Stimulated activated CD4-positive, alpha-beta T cell treated with anti-CD3 and anti-CD28 coated beads, Interleukin-4, amount 100 ng/mL, for 4 hours (primary cell): ENCODE data around the gene SBNO1.
"Not testable (repeated sequence)": the region's sequence is repeated elsewhere in the genome, so short reads cannot be mapped to it uniquely, and the experiment has no call there.

Source experiments
- DNase-seq, 2 experiments: peaks; one replicate each; pipeline ENCODE4 v3.0.0-alpha.2; 2020

SBNO1 gene

DNA sequence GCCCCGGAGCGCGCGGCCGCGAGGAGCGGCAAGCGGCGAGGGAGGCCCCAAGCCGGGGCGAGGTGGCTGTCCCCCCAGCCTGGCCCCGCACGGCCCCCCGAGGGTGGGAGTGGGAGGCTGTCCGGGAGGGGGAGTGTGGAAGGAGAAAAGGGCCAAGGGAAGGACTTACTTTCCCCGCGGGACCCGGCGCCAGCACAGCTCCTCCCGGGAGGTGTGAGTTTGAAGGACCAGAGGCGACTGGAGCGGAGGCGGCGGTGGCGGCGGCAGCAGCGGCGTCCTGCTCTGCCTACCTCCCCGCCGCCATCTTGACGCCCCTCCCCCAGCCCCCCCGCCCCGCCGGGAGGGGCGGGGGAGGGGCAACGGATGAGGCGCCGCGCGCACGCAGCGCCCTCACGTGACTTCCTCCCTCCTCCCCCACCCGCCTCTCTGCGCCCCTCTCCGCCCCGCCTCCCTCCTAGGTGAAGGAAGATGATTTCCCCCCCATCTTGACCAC lies at the start of gene SBNO1:
TSS of gene SBNO1 (minus strand) at position 316 of the 493 bp plus-strand sequence. CDS start 14,406 bp downstream, outside the sequence.
- peak; percentile 87 to 88 for DNase-seq

DNA sequence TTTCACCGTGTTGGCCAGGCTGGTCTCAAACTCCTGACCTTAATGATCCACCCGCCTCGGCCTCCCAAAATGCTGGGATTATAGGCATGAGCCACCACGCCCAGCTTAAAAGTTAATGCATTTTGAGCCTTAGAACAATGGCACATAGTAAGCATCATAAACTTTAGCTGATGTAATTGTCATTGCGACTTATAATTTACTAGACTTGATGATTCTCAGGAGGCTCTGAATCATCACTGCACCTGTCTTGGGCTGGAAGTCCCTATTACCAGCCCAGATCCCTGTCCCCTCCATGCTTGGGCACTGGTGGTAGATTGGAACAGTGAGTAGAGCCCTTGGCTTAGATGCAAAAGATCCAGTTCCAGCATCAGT lies 45.4 kb upstream of the SBNO1 start:
- no peak for DNase-seq

DNA sequence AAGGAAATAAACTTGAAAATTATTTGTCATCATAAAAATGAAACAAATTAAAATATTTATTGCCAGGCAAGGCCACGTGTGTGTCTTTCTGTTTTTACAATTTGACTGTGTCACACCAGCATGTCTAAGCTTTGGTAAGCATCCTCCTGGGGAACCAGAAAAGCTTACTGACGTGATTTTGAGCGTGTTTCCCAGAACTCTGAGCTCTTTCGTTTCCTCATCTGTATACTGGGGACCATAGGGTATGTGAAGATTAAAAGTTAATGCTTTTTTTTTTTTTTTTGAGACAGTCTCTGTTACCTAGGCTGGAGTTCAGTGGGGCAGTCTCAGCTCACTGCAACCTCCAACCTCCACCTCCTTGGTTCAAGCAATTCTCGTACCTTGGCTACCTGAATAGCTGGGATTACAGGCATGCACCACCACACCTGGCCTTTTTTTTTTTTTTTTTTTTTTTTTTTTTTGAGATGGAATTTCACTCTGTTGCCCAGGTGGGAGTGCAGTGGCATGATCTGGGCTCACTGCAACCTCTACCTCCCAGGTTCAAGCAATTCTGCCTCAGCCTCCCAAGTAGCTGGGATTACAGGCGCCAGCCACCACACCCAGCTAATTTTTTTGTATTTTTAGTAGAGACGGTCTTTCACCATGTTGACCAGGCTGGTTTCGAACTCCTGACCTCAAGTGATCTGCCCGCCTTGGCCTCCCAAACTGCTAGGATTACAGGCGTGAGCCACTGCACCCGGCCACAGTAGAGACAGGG lies 44.8 kb upstream of the SBNO1 start:
- not testable (repeated sequence) for DNase-seq

DNA sequence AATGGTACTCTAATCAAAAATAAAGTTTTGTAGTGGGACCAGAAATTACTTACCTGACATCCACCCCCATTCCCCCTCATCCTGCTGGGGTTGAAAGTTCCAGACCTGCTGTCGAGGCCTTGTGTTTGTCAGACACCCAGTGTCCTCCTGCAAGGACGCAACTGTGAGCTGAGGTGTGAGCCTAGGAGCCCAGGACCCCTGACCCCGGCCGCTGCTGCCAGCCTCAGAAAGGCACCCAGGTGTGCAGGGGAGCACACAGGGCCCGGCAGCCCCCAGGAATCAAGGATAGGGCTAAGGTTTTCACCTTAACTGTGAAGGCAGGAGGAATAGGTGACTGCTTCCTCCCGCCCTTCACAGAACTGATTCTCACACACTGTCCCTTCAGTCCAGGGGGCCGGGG lies 44.0 kb upstream of the SBNO1 start:
- DNase-seq: not testable (repeated sequence)

DNA sequence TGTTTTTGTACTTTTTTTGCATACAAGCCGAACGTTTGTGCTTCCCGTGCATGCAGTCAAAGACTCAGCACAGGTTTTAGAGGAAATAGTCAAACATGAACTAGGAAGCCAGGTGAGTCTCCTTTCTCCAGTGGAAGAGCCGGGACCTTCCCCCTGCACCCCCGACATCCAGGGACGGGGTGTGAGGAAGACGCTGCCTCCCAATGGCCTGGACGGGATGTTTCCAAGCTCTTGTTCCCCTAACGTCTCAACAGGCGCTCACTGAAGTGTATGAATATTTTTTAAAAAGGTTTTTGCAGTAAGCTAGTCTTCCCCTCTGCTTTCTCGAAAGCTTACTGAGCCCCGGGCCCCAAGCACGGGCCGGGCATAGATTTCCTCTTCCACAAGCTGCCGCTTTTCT lies 43.3 kb upstream of the SBNO1 start:
- not testable (repeated sequence) for DNase-seq

DNA sequence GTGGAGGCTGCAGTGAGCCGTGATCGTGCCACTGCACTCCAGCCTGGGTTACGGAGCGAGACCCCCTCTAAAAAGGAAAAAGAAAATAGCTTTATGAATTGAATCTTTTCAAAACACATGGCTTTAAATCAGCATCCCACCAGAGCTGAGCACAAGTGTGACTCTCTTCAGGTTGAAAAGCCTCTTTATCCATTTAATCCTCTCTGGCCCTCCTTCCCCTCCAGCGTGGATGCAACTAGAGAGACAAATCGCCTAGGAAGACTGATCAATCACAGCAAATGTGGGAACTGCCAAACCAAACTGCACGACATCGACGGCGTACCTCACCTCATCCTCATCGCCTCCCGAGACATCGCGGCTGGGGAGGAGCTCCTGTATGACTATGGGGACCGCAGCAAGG lies 42.6 kb upstream of the SBNO1 start:
- not testable (repeated sequence) for DNase-seq

DNA sequence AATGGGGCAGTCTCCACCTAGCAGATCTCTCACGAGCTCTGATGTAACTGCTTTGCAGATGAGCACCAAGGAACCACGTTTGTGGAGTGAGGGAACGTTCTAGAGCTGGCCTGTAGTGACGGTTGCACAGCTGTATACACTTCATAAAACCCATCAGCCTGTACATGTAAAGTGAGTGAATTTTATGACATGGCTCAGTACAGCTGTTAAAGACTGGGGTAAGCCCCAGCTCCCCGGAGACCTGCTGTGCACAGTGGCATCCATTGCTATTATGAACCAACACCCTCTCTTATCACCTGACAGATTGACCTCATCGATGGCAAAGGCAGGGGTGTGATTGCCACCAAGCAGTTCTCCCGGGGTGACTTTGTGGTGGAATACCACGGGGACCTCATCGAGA lies 39.9 kb upstream of the SBNO1 start:
- no peak for DNase-seq

DNA sequence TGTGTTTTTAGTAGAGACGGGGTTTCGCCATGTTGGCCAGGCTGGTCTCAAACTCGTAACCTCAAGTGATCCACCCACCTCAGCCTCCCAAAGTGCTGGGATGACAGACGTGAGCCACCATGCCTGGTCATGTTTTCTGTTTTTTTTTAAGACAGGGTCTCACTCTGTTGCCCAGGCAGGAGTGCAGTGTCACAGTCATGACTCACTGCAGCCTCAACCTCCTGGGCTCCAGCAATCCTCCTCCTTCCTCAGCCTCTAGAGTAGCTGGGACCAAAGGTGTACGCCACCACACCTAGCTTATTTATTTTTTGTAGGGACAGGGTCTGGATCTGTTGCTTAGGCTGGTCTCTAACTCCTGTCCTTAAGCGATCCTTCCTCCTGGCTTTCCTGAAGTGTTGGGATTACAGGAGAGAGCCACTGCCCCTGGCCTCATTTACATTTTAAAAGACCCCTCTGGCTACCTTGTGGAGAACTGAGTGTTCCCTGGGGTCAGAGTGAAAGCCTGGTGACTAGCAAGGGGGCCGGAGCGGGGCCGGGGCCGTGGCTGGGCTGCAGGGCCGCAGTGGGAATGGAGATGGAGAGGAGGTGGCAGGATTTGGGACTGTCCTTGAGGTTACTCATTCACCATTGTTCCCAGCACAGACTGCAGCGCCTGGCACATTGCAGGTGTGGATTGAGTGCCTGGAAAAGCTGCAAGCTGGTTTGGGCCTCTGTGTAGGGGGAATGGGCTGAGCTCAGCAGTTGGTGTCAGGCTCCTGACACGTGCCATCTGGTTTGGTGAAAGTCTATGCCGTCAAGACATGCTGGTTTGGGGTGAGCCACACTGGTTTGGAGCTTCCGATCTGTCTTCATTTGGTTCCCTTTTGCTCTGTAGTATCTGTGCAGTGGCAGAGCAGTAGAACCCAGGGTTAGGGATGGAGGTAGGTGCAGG lies 37.4 kb upstream of the SBNO1 start:
- DNase-seq: no peak

DNA sequence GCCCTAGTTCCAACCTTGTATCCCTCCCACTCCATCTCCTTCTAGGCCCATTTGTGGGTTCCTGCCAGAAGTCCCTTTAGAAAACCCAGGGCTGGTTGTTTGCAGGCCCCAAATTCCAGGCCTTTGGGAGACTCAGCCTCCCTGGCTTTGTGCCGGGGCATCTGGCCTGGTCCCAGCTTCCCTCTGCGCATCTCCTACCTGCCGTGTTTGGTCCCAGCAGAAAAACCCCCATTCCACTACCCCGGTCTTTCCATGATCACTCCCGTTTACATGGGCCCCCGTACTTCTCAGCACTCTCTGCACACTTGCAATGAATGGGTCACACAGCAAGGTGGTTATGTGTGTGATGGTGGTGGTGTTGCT lies 34.6 kb upstream of the SBNO1 start:
- no peak for DNase-seq

DNA sequence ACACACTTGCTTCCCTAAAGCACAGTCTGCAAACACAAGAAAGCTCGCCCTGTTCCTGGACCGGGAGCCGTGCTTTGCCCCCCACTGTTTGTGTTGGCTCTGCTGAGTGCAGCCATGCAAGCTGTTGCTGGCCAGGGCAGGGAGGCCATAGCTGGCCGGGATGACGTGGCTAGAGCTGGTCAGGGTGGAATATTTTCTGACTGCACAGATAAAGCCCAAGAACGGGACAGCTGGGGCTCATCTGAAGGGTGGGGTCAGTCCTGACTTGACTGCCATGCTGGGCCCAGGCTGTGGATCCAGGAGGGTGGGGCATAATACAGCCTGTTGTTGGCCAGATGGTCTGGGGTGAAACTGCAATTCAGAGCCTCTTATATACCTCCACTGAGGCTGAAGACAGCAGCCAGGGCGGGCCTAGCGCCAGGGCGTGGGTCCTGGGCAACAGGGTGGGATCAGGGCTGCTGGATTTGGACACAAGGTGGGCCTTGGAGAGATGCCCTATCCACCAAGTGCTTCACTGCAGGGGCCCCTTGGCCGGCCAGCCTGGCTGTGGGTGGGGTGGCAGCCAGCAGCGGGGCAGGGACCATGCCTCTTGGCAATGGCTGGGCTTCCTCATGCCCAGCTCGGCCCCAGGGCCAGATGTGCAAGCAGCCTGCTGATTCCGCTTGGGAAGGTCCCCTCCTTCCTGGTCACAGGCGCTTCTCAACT lies 34.1 kb upstream of the SBNO1 start:
- DNase-seq: no peak

DNA sequence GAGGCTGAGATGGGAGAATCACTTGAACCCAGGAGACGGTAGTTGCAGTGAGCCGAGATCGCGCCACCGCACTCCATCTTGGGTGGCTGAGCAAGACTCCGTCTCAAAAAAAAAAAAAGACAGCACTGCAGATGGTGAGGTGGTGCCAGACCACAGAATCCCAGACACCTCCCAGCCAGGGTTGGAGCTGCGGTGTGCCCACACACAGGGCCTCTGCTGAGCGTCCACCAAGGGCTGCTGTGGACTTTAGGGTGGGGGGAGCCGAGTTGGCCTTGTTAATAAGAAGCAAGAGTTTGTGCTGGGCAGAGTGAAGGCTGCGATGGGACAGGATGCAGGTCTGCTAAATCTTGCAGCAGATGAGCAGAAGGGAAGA lies 33.5 kb upstream of the SBNO1 start:
- DNase-seq: no peak

DNA sequence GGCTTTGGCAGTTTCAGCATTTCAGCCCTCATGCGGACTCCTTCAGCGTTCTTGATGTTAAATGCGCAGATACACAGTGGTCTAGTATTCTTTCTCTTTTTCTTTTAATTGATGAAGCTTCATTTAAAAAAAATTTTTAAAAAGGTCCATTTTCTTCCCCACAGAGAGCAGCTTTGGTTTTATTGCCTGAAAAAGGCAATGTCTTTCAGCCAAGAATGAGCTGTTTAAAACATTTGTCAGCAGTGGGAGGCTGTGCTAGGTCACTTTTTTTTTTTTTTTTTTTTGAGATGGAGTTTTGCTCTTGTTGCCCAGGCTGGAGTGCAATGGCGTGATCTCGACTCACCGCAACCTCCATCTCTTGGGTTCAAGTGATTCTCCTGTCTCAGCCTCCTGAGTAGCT lies 32.8 kb upstream of the SBNO1 start:
- DNase-seq: no peak

DNA sequence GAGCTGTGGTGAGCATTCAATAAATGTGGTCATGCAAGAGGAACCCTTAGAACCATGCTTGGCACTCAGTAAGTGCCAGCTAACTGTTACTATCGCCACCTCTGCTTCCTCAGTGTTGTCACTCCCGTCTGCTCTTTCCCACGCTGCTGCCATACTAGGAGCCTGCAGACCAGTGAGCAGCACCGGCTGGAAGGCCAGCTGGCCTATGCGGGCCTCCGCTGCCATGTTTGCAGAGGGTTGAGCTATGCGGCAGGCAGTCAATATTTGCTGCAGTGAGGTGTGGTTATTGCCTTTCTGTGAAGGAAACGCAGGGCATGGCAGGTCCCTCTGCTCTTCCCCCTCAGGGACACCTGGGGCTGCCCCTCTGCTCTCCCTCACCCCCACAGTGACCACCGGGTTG lies 32.3 kb upstream of the SBNO1 start:
- DNase-seq: no peak

DNA sequence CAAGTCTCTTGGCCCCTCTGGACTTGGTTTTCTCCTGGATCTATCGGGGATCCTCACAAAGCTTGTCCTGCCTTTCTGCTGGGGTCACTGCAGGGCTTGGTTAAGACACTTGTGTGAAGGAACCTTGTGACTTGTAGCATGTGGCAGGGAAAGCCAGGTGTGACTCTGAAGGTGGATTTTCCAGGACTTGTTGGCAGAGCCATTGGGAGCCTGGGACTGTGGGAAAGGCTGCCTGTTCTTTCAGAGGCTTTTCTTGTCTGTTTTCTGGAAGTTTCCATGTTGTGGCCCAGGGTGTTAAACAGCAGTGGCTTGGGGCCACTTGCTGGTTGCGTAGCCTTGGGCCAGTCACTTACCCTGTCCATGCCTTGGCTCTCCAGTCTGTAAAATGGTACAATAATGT lies 31.9 kb upstream of the SBNO1 start:
- DNase-seq: no peak

DNA sequence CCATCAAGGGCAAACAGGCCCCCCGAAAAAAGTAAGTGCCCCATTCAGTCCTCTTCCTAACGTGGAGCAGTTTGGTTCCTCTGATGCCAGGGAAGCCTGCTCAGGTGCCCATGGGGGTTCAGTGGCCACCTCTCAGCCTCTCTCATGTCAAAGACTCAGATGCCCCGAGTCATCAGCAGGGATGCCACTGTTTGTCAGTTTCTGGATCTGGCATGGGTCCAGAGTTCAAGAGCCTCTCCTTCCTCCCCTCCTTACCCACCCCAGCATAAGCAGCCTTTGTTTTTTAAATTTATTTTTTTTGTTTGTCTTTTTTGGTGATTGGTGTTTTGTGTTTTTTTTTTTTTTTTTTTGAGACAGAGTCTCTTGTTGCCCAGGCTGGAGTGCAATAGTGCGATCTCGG lies 30.6 kb upstream of the SBNO1 start:
- DNase-seq: no peak

DNA sequence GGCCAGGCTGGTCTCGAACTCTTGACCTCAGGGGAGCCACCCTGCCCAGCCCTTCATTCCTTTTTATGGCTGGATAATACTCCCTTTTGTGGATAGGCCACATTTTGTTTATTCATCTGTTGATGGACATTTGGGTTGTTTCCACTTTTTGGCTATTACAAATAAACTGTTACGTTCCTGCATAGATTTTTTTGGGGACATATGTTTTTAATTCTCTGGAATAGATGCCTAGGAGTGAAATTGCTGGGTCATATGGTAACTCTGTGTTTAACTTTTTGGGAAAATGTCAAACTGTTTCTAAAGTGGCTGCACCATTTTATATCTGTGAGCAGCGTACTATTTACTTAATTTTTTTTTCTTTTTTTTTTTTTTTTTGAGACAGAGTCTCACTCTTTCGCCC lies 29.1 kb upstream of the SBNO1 start:
- no peak for DNase-seq

DNA sequence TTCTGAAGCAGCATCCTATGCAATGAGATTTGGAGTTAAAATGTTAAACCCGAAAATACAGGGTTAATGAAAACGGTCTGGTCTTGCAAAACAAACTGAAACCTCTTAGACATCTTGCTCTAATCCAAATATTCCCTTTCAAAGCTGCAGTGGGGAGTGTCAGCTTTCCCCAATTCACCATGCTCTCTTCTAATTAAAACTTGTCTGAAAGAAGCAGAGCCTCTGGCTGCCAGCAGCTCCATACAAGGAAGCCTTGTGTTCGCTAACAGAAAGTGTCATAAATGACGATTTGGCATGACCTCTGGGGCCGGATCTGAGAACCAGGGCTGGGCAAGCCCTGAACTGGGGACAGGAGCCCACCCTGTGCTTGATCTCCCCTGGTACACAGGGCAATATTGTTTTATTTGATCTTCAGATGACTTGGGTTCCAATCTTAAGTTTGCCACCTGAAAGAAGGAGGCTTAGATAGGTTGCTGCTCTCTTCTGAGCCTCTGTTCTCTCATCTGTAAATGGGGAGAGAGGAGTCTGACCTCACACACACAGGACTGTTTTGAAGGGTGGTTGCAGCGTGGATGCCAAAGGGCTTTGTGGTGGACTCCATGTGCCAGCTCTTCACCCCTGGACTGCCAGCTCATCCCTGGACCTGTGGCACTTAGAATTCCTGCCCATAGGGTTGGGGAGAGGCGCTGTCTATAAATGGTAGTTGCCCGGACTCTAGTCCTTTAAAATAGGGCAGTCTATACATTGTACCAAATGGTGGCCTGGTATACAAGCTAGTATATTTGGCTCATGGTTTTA lies 27.1 kb upstream of the SBNO1 start:
- DNase-seq: no peak

DNA sequence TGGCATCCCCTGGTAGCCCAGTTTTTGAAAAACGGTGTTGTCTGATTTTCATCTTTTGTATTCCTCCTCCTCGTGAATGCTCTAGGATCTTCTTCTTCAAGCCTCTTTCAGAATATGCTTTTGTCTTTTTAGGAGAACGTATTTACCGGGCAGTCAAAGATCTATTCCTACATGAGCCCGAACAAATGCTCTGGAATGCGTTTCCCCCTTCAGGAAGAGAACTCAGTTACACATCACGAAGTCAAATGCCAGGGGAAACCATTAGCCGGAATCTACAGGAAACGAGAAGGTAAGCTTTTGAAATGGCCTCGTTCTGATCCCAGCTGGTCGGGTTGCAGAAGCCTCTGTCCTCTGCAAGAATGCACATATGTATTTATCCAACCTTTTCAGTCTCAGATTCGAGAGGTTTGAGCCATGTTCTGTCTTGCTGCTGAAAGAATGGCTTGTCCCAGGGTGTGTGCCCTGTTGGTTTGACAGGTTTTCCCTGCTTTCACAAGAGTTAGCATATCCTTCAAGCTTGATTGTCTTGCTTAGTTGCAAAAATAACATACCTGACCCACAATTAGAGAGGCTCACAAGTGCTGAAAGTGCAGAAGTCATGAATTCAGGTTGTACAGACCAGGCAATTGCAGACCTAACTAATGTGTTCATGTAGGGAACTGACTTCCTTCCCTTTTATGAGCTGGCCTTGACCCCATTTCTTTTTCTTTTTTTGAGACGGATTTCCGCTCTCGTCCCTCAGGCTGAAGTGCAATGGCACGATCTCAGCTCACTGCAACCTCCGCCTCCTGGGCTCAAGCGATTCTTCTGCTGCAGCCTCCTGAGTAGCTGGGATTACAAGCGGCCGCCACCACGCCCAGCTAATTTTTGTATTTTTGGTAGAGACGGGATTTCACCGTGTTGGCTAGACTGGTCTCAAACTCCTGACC lies 26.1 kb upstream of the SBNO1 start:
- DNase-seq: no peak

DNA sequence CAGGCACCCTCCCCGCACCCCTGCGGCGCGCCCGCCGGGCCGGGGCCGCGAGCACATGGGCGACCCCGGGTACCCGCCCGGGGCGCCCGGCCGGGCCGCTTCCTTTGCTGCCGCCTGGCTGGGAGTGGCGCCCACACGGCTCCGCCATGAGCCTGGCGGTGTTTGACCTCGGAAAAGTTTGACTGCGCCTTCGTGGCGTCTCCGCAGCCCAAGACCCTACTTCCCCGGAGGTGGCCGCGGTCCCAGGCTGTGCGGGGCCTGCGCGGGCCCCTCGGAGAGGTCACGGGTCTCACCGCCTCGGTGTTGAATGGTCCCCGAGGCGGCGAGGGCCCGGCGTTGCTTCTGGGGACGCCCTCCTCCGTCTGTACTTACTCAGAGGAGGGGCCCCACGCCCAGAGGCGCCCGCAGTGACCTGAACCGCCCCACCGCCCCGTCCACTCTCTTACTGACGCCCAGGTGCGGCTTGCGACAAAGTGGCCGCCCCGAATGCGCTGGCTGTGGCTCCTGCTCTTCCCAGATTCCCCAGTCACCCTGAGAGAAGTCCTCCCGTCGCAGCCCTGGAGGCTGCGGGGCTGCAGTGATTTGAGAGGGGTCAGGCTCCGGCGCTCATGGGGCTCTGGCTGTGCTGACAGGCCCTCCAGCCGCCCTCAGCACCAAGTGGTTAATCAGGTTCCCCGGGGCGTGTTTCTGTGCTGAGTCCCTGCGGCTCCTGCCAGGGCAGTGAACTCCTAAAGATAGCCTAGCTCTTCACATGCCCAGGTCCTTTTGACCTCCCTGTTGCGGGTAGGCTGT lies 25.1 kb upstream of the SBNO1 start:
- DNase-seq: peak; percentile 10 to 39

DNA sequence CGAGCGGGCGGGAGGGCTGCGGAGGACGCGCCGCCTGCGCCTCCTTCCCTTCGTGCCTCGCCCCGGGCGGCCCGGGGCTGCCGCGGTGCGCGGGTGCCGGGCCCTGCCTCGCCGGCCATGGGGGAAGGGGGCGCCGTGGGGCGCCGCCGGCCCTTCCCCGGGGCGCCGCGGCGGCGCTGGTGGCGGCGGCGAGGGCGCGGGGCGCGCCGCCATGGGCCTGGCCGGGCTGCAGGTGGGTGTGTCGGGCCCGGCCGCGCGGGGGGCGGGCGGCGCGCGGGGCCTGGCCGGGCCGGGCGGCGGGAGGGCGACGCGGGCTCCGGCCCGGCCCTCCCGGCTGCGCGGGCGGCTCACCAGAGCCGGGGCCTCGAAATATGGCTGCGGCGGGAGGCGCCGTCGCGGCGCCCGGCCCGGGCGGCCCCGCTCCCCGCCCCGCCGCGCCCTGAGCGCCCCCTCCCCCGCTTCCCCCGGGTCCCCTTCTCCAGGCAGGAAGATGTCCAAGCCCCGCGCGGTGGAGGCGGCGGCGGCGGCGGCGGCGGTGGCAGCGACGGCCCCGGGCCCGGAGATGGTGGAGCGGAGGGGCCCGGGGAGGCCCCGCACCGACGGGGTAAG lies 24.4 kb upstream of the SBNO1 start:
- DNase-seq: peak in 1 of 2 experiments; percentile 22
